Measurements from ENCODE around the gene CDRT4. TPM values are rescaled to one million over a fixed set of nuclear protein-coding genes. Genes with fewer than 3 reads are reported as not detected.

The CDRT4 gene
- total RNA-seq, 2 donors from 2014 or later, result 6.4 to 6.6 TPM

DNA sequence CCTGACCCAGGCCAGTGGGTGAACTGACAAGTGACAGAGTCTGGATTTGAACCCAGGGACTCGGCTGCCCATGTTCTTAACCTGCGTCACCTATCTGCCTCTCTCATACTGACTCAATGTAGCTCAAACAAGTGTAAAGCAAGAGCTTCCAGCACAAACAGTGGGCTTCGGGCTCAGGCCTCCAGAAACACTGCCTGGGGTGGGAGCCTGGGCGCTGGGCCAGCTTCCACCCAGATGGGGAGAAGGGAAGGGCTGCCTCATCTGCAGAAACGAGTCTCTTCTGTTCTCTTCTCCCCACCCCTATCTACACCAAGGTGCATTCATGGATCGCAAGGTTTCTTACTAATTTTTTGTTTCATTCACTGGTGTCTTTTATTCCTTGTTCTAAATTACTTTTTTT is 1.3 kb downstream of the CDRT4 start:
- DNase-seq, result no peak
- ATAC-seq, result no peak

GRCh38 chr17:15465045-15465701 is 2.2 kb downstream of the CDRT4 start:
- DNase-seq, result no peak
- intact Hi-C loops (cut with DNase I, micrococcal nuclease), result no loop called here
- no peak for ATAC-seq

More for the DNA sequence above, 1.3 kb downstream of the CDRT4 start:
- intact Hi-C loops (cut with DNase I, micrococcal nuclease), result no loop called here

GRCh38 chr17:15464231-15464985 is 3.0 kb downstream of the CDRT4 start:
- ATAC-seq (no peak), DNase-seq (no peak)
- intact Hi-C loops (cut with DNase I, micrococcal nuclease), result no loop called here

DNA sequence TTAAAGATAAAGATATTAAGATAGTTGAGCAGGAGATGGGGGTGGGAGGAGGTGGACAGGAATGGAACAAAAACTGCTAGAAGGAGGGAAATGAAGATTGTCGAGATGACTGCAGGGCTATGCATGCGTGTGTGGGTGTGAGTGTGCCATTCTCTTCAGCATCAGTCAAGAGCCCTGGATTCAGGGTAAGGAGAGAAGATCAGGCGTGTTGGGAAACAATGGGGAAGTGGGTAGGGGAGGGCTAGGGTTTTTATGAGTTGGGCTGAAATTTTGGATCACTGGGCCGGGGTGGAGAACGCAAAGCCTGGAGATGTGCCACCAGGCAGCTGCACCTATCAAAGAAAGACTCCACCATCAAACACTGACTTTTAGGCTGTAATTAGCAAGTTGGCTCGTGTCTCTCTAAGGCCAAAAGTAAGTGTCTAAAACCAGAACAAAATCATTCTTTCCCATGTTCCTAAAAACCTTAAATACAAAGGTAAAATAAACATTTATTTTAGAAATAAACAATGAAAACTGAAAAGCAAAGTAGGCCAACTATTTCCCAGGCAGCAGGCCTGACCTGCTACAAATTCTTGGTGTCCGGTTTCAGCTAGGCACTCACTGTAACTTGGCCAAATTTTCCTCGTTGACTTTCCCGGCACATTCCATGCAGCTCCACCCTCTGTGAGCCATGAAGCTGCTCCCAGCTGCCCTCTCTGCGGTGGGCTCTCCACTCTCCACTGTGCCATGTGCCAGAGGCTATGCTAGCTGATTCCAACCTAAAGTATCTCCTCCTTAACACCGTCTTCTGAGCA is 4.2 kb downstream of the CDRT4 start:
- ATAC-seq, result no peak

DNA sequence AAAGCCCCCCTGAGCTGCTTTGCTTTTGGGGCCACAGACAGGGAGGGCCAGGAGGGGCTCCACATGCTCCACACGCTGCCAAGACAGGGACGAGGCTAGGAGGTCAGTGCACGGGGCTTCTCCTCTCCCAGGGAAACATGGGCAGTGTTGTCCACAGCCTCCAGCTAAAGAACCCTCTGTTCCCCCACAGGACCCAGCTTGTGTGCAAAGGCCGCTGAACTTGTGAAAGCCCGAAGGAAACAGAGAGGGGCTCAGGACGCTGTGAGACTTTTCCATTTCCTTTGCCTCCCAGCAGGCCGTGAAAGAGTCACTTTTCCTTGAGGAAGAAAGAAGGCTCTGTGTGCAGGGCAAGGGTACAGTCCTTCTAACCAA is 9.7 kb downstream of the CDRT4 start:
- DNase-seq, result no peak
- intact Hi-C loops (cut with DNase I, micrococcal nuclease), result loop anchor here in 1 of 2 donors (10.0 kb wide), 2 partner anchors 113 to 193 kb away; partner anchors contain the start of genes PMP22 and TEKT3
- no peak for ATAC-seq

More for the DNA sequence above, 4.2 kb downstream of the CDRT4 start:
- no peak for DNase-seq
- intact Hi-C loops (cut with DNase I, micrococcal nuclease), result no loop called here

DNA sequence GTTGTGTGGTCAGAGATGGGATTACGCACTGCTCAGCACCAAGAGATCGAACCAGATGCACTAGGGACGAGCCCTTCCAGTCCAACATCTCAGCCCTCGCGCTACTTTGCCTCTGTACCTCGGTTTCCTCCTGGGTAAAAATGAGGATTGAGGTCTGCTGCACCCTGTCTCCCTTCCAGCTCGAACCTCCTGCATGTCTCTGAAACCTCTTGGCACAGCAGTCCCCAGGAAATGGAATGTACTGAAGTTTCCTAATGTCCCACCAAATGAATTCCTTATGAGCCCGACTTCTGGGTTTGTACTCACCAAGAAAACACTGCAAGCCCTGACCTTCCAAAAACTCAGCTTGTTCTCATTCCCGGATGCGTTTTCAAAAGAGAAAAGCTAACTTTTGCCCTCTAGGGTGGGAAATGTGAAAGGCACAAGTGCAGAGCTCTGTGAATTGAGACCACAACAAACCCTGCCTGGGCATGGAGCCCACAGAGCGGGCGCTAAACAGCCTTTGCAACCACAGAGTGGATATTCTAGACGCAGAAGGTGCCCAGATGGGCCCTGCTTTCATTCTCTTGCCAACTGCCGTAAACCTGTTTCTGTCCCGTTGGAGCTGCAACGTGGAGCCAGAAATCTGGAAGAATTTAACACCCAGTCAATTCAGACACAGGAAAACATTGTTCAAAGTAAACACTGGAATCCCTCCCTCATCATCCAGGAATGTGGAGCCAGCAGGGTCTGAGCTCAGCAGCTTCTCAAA is 10.3 kb downstream of the CDRT4 start:
- peak; percentile 7 for ATAC-seq
- DNase-seq, result peak in 1 of 2 donors; percentile 66
- intact Hi-C loops (cut with DNase I, micrococcal nuclease), result loop anchor here in 1 of 2 donors (10.0 kb wide), 2 partner anchors 112 to 192 kb away; partner anchors contain the start of genes PMP22 and TEKT3

- ATAC-seq, result no peak
- intact Hi-C loops (cut with DNase I, micrococcal nuclease), result loop anchor here in 1 of 2 donors (10.0 kb wide), 2 partner anchors 112 to 192 kb away; partner anchors contain the start of genes PMP22 and TEKT3
- no peak for DNase-seq
These were observed 10.9 kb downstream of the CDRT4 start for GRCh38 chr17:15456496-15456895.

DNA sequence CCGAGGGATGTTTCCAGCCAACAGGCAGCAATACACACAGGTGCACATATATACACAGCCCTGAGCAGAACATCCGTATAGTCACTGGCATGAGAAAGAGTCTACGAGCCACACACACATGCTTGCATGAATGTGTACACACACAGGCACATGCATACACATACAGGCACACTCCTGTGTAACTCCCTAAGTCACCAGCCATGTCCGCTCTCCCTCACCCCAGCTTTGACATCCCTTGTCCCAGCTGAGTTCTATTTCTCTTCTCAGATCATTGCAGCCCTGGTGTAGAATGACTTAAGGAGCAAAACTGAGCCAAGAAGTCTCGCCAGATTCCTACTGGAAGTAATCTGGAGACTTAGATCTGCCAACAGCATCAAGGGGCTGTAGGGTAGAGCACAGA is 13.1 kb downstream of the CDRT4 start:
- no peak for ATAC-seq
- intact Hi-C loops (cut with DNase I, micrococcal nuclease), result loop anchor here in 1 of 2 donors (10.0 kb wide), 2 partner anchors 110 to 190 kb away; partner anchors contain the start of genes PMP22 and TEKT3
- no peak for DNase-seq

DNA sequence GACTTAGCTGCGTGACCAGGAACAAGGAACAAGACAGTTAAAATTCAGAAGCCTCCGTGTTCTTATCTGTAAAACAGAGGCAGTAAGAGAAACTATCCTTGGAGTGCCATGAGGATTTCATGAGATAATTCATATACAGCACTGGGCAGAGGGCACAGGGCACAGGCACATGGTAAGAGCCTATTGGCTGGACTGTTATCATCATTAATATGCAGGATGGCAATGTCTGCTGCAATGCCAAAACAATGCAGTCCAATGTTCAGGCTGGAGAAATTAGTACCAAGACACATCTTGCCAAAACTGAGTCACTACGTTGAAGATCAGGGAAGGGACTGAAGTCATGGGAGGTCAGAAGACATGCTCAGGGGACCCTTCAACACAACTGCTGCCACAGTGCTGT is 13.6 kb downstream of the CDRT4 start:
- intact Hi-C loops (cut with DNase I, micrococcal nuclease), result loop anchor here in 1 of 2 donors (10.0 kb wide), 2 partner anchors 109 to 189 kb away; partner anchors contain the start of genes PMP22 and TEKT3
- DNase-seq (no peak), ATAC-seq (peak; percentile 91)

GRCh38 chr17:15453246-15453645 is 14.2 kb downstream of the CDRT4 start:
- ATAC-seq (no peak), DNase-seq (no peak)
- intact Hi-C loops (cut with DNase I, micrococcal nuclease), result loop anchor here in 1 of 2 donors (10.0 kb wide), 2 partner anchors 108 to 188 kb away; partner anchors contain the start of genes PMP22 and TEKT3

GRCh38 chr17:15452746-15453145 is 14.7 kb downstream of the CDRT4 start:
- ATAC-seq, result peak; percentile 17
- DNase-seq, result no peak
- intact Hi-C loops (cut with DNase I, micrococcal nuclease), result loop anchor here in 1 of 2 donors (10.0 kb wide), 2 partner anchors 108 to 188 kb away; partner anchors contain the start of genes PMP22 and TEKT3

- no peak for DNase-seq
- intact Hi-C loops (cut with DNase I, micrococcal nuclease), result loop anchor here in 1 of 2 donors (10.0 kb wide), 2 partner anchors 107 to 187 kb away; partner anchors contain the start of genes PMP22 and TEKT3
- no peak for ATAC-seq
These were observed 15.7 kb downstream of the CDRT4 start for GRCh38 chr17:15451680-15452079.

- intact Hi-C loops (cut with DNase I, micrococcal nuclease), result no loop called here
- ATAC-seq (no peak), DNase-seq (no peak)
These were observed 18.9 kb downstream of the CDRT4 start for GRCh38 chr17:15448580-15448956.

GRCh38 chr17:15447928-15448579 is 19.4 kb downstream of the CDRT4 start:
- ATAC-seq (no peak), DNase-seq (no peak)
- intact Hi-C loops (cut with DNase I, micrococcal nuclease), result no loop called here

- ATAC-seq, result no peak
- no peak for DNase-seq
- intact Hi-C loops (cut with DNase I, micrococcal nuclease), result no loop called here
These were observed 21.4 kb downstream of the CDRT4 start for GRCh38 chr17:15446036-15446435.

DNA sequence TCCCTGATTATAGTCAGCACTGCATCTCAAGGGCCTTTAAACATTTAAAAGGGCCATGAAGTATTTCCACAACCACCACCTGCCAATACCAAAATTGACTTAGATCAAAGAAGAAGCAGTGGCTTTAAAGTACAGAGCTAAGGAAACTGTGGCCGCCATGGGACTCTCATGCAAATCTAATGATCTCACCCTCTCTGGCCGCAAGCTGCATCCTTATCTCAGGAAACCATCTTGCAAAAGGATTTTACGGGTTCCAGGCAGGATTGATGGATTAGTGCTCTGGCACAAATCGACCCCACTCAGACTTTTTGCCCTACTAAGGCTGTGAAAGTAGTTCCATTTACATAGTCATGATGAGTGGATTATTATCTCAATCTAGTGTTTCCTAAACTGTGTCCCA is 22.6 kb downstream of the CDRT4 start:
- DNase-seq, result no peak
- no peak for ATAC-seq

GRCh38 chr17:15442311-15443180 is 24.9 kb downstream of the CDRT4 start:
- intact Hi-C loops (cut with DNase I, micrococcal nuclease), result no loop called here
- no peak for ATAC-seq
- no peak for DNase-seq

More for the DNA sequence above, 22.6 kb downstream of the CDRT4 start:
- intact Hi-C loops (cut with DNase I, micrococcal nuclease), result no loop called here

All from left colon (tissue), 2 donors.